Tibial nerve (tissue), 4 donors: ENCODE results near the gene SMOC1.

Source experiments
- CTCF ChIP-seq, 5 experiments: fragments of 200-600 bp in 3 of 5; fragments of 450-650 bp in 2 of 5; sonication (generic) in 3 of 5; IDR thresholded peaks; one replicate each; pipeline ENCODE4 v1.5.1; 2016 to 2019; ENCODE audit warnings: antibody characterized with exemption in 5 of 5, mild to moderate bottlenecking in 3 of 5, moderate library complexity in 2 of 5
- EP300 ChIP-seq, 2 donors: sonication (generic); formaldehyde crosslinking; IDR thresholded peaks; one replicate each; pipeline ENCODE4 v1.6.1; 2017; ENCODE audit warnings: antibody characterized with exemption in 2 of 2, mild to moderate bottlenecking in 1 of 2
- POLR2A ChIP-seq, 2 donors: fragments of 450-650 bp; IDR thresholded peaks; one replicate each; pipeline ENCODE4 v1.6.1; 2017; ENCODE audit warnings: antibody characterized with exemption in 2 of 2, mild to moderate bottlenecking in 2 of 2, moderate library complexity in 2 of 2

- no peak for TF ChIP-seq POLR2A (IDR thresholded peaks at IDR 0.05)
- no peak for TF ChIP-seq CTCF (IDR thresholded peaks at IDR 0.05)
- TF ChIP-seq EP300 (IDR thresholded peaks at IDR 0.05): no peak
Measured at GRCh38 chr14:69960296-69960695, 81.1 kb downstream of the SMOC1 start.
